CD14-positive monocyte (primary cell): Measurements from ENCODE around the gene SUSD4. TPM values are rescaled to one million over a fixed set of nuclear protein-coding genes. Genes with fewer than 3 reads are reported as not detected.

Experiments used
- DNase-seq, 3 donors: peaks; one replicate each; pipeline ENCODE4 v3.0.0-alpha.2; 2011 to 2022
- H2AFZ ChIP-seq: 2 replicates; pipeline ENCODE4 v1.6.0; 2012; ENCODE audit warnings: mild to moderate bottlenecking, low read depth, low read length, inconsistent platforms; ENCODE audit not compliant: insufficient read depth, poor library complexity, severe bottlenecking
- H3K27ac ChIP-seq, 2 donors: 1 replicate in 1 of 2; 2 replicates in 1 of 2; pipeline ENCODE4 v1.5.1; 2012 to 2013; ENCODE audit warnings: low read length in 2 of 2, control low read depth in 1 of 2, inconsistent platforms in 1 of 2, low read depth in 1 of 2, mild to moderate bottlenecking in 1 of 2
- H3K27me3 ChIP-seq, 2 donors: one replicate each; pipeline versions ENCODE4 v1.6.0 to v1.6.1; 2011 to 2013; ENCODE audit warnings: low read length in 2 of 2; ENCODE audit not compliant: control insufficient read depth in 2 of 2, insufficient read depth in 2 of 2
- H3K36me3 ChIP-seq, 2 donors: replicated peaks in 1 of 2; 1 replicate in 1 of 2; 2 replicates in 1 of 2; pipeline versions ENCODE4 v1.5.1 to v1.6.1; 2012 to 2013; ENCODE audit warnings: low read length in 2 of 2, control low read depth in 1 of 2, inconsistent platforms in 1 of 2, mild to moderate bottlenecking in 1 of 2; ENCODE audit not compliant: insufficient read depth in 2 of 2, control insufficient read depth in 1 of 2
- H3K4me1 ChIP-seq, 2 donors: 1 replicate in 1 of 2; 2 replicates in 1 of 2; pipeline versions ENCODE4 v1.5.1 to v1.6.1; 2012 to 2013; ENCODE audit warnings: low read length in 2 of 2, control low read depth in 1 of 2, inconsistent platforms in 1 of 2, mild to moderate bottlenecking in 1 of 2, moderate library complexity in 1 of 2; ENCODE audit not compliant: insufficient read depth in 2 of 2, control insufficient read depth in 1 of 2
- H3K4me2 ChIP-seq: replicated peaks from 2 replicates; pipeline ENCODE3; 2012; ENCODE audit warnings: low read length, moderate library complexity, mild to moderate bottlenecking; ENCODE audit not compliant: poor library complexity, severe bottlenecking; ENCODE audit errors: extremely low read depth
- H3K4me3 ChIP-seq, 3 experiments: fragments of 200-600 bp in 1 of 3; sonication (generic) in 1 of 3; replicated peaks in 1 of 3; 1 replicate in 2 of 3; 2 replicates in 1 of 3; pipeline ENCODE4 v1.5.1; 2011 to 2013; ENCODE audit warnings: low read length in 3 of 3, mild to moderate bottlenecking in 3 of 3, control low read depth in 2 of 3, low read depth in 2 of 3, inconsistent platforms in 1 of 3, moderate library complexity in 1 of 3
- H3K79me2 ChIP-seq: 2 replicates; pipeline ENCODE4 v1.6.0; 2012; ENCODE audit warnings: mild to moderate bottlenecking, control low read depth, inconsistent platforms, low read length, moderate library complexity; ENCODE audit not compliant: insufficient read depth
- H3K9ac ChIP-seq: 2 replicates; pipeline ENCODE4 v1.6.0; 2017; ENCODE audit warnings: low read length, mild to moderate bottlenecking; ENCODE audit not compliant: insufficient read depth, poor library complexity, severe bottlenecking
- H3K9me3 ChIP-seq, 2 donors: replicated peaks in 1 of 2; 1 replicate in 1 of 2; 2 replicates in 1 of 2; pipeline versions ENCODE4 v1.5.1 to v1.6.1; 2012 to 2013; ENCODE audit warnings: low read length in 2 of 2, control low read depth in 1 of 2; ENCODE audit not compliant: control insufficient read depth in 1 of 2, insufficient read depth in 1 of 2
- H4K20me1 ChIP-seq: 2 replicates; pipeline ENCODE4 v1.6.0; 2012; ENCODE audit warnings: mild to moderate bottlenecking, low read length, control low read depth, moderate library complexity; ENCODE audit not compliant: insufficient read depth
- H3K27ac Mint-ChIP-seq, 7 donors: one replicate each; pipeline ENCODE4 v1.8.0; 2020; ENCODE audit warnings: mild to moderate bottlenecking in 7 of 7, mixed read lengths in 7 of 7, moderate library complexity in 6 of 7, inconsistent platforms in 2 of 7
- H3K27me3 Mint-ChIP-seq, 3 donors: one replicate each; pipeline ENCODE4 v1.8.0; 2021 to 2022; ENCODE audit warnings: low read depth in 3 of 3, mild to moderate bottlenecking in 3 of 3, mixed read lengths in 3 of 3, moderate library complexity in 3 of 3, inconsistent platforms in 1 of 3
- H3K36me3 Mint-ChIP-seq, 2 donors: one replicate each; pipeline ENCODE4 v1.8.0; 2020; ENCODE audit warnings: mixed read lengths in 2 of 2, inconsistent platforms in 1 of 2, mild to moderate bottlenecking in 1 of 2
- H3K4me1 Mint-ChIP-seq: one replicate; pipeline ENCODE4 v1.8.0; 2020; ENCODE audit warnings: mild to moderate bottlenecking, mixed read lengths
- H3K4me3 Mint-ChIP-seq, 2 donors: one replicate each; pipeline ENCODE4 v1.8.0; 2020; ENCODE audit warnings: mild to moderate bottlenecking in 2 of 2, mixed read lengths in 2 of 2, moderate library complexity in 1 of 2
- H3K9me3 Mint-ChIP-seq, 7 donors: one replicate each; pipeline ENCODE4 v1.8.0; 2020 to 2022; ENCODE audit warnings: mixed read lengths in 7 of 7, mild to moderate bottlenecking in 6 of 7, moderate library complexity in 6 of 7, inconsistent platforms in 2 of 7
- CTCF ChIP-seq: fragments of 200-600 bp; IDR thresholded peaks from one replicate; pipeline ENCODE4 v1.8.0; 2022; ENCODE audit warnings: antibody characterized with exemption, mild to moderate bottlenecking
- WGBS: methylation state at CpG from one replicate; pipeline ENCODE4 v1.1.5; 2013; ENCODE audit warnings: missing lambda C conversion rate; ENCODE audit not compliant: insufficient coverage; 5-methylcytosine and 5-hydroxymethylcytosine counted together
- intact Hi-C, 2 donors: fragments of 100-400 bp; cut with micrococcal nuclease; formaldehyde crosslinking; loops; one replicate each; pipeline versions ENCODE4 v1.15.0 to v1.15.1; 2023
- polyA plus RNA-seq, 3 donors: library from polyadenylated mRNA; depleted of rRNA in 1 of 3; unstranded in 2 of 3; stranded (reverse) in 1 of 3; fragments of 300-500 nt in 2 of 3; fragments of >200 nt in 1 of 3; fragmentation: Illumina TruSeq in 2 of 3; gene quantifications; 1 replicate in 2 of 3; 2 replicates in 1 of 3; pipeline ENCODE4 v1.2.3, GENCODE V29; 2012 to 2021

SUSD4 gene
- polyA plus RNA-seq, 3 donors, result 0.34 to 0.92 (median 0.50) TPM

GRCh38 chr1:223189903-223190724 is 173.9 kb downstream of the SUSD4 start:
- no peaks in the 10 kb centered on the region for H4K20me1 ChIP-seq
- H3K9me3 ChIP-seq, result peaks cover 0 to 3% of the 10 kb centered on the region in 2 donors
- H2AFZ ChIP-seq, result no peak overlapping the region
- no peaks in the 10 kb centered on the region for H3K36me3 ChIP-seq
- Mint-ChIP-seq H3K27me3 (peaks cover 0 to 3% (median 1%) of the 10 kb centered on the region in 3 donors), H3K9me3 (peaks cover 0 to 4% (median 2%) of the 10 kb centered on the region in 7 donors), H3K4me1 (peaks cover 27% of the 10 kb centered on the region), H3K36me3 (peaks cover 0 to 2% of the 10 kb centered on the region in 2 donors), H3K4me3 (no peak overlapping the region), H3K27ac (peak overlapping the region in 5 of 7 donors; percentile 35 to 86 (median 46))
- peaks cover 21 to 28% of the 10 kb centered on the region in 2 donors for H3K4me1 ChIP-seq
- H3K27ac ChIP-seq, result peak overlapping the region in 1 of 2 donors; percentile 32
- no peak overlapping the region for H3K9ac ChIP-seq
- 100% methylated on average over 3 of the region's 10 CpGs for WGBS
- intact Hi-C loops, result no loop called here
- DNase-seq, result peak in 1 of 3 donors; percentile 74
- no peak overlapping the region for H3K4me3 ChIP-seq
- no peaks in the 10 kb centered on the region for H3K27me3 ChIP-seq
- no peak overlapping the region for H3K4me2 ChIP-seq
- TF ChIP-seq CTCF, result no peak
- no peaks in the 10 kb centered on the region for H3K79me2 ChIP-seq

- intact Hi-C loops, result no loop called here
- H3K4me3 Mint-ChIP-seq, result no peak overlapping the region
These were observed 174.5 kb downstream of the SUSD4 start for GRCh38 chr1:223189525-223189902.

More at GRCh38 chr1:223189525-223189902, 174.5 kb downstream of the SUSD4 start:
- H3K4me1 Mint-ChIP-seq, result peaks cover 30% of the 10 kb centered on the region
- Histone ChIP-seq H3K9ac (no peak overlapping the region), H3K27me3 (no peaks in the 10 kb centered on the region), H4K20me1 (no peaks in the 10 kb centered on the region), H3K27ac (no peak overlapping the region), H3K79me2 (no peaks in the 10 kb centered on the region), H3K4me3 (no peak overlapping the region), H3K4me2 (no peak overlapping the region), H3K9me3 (peaks cover 0 to 3% of the 10 kb centered on the region in 2 donors), H3K4me1 (peaks cover 21 to 28% of the 10 kb centered on the region in 2 donors), H2AFZ (no peak overlapping the region), H3K36me3 (no peaks in the 10 kb centered on the region)
- no peak for TF ChIP-seq CTCF
- peaks cover 0 to 5% (median 1%) of the 10 kb centered on the region in 3 donors for H3K27me3 Mint-ChIP-seq
- no peaks in the 10 kb centered on the region for H3K36me3 Mint-ChIP-seq
- H3K9me3 Mint-ChIP-seq, result peaks cover 0 to 3% (median 2%) of the 10 kb centered on the region in 7 donors
- 97% methylated on average over 4 of the region's 4 CpGs for WGBS
- DNase-seq, result no peak
- peak overlapping the region in 2 of 7 donors; percentile 33 to 63 for H3K27ac Mint-ChIP-seq
